Muscle of arm (tissue), 12 donors: ENCODE data around the gene PRSS50. TPM values are rescaled to one million over a fixed set of nuclear protein-coding genes. Genes with fewer than 3 reads are reported as not detected.

Experiments
- DNase-seq: peaks from one replicate; pipeline ENCODE4 v3.0.0-alpha.2; 2013
- polyA plus RNA-seq, 12 donors: library from polyadenylated mRNA; unstranded; fragments of 120-200 nt; gene quantifications; one replicate each; pipeline ENCODE4 v1.2.1, GENCODE V29; 2013; ENCODE audit not compliant: insufficient read length in 12 of 12

PRSS50 gene
- polyA plus RNA-seq, 12 donors: 0.10 to 1.1 (median 0.20) TPM; not detected in 4

- no peak for DNase-seq
These were observed 8.1 kb upstream of the PRSS50 start for GRCh38 chr3:46725621-46726314.

GRCh38 chr3:46724424-46724823 lies 6.8 kb upstream of the PRSS50 start:
- no peak for DNase-seq

GRCh38 chr3:46722443-46722842 lies 4.8 kb upstream of the PRSS50 start:
- DNase-seq: no peak

GRCh38 chr3:46721009-46721408 lies 3.3 kb upstream of the PRSS50 start:
- DNase-seq: no peak

- no peak for DNase-seq
These were observed 2.1 kb upstream of the PRSS50 start for GRCh38 chr3:46719735-46720271.

- no peak for DNase-seq
These were observed 1.4 kb upstream of the PRSS50 start for GRCh38 chr3:46719044-46719565.

- DNase-seq: no peak
These were observed 918 bp downstream of the PRSS50 start for GRCh38 chr3:46716461-46717441.

GRCh38 chr3:46715507-46716175 lies 2.0 kb downstream of the PRSS50 start:
- DNase-seq: no peak

- DNase-seq: no peak
These were observed 2.8 kb downstream of the PRSS50 start for GRCh38 chr3:46714728-46715506.

GRCh38 chr3:46713898-46714552 lies 3.6 kb downstream of the PRSS50 start:
- no peak for DNase-seq

- DNase-seq: no peak
These were observed 4.4 kb downstream of the PRSS50 start for GRCh38 chr3:46713050-46713897.

GRCh38 chr3:46712191-46713049 lies 5.2 kb downstream of the PRSS50 start:
- DNase-seq: no peak

- no peak for DNase-seq
These were observed 5.9 kb downstream of the PRSS50 start for GRCh38 chr3:46711760-46712159.

- no peak for DNase-seq
These were observed 6.4 kb downstream of the PRSS50 start for GRCh38 chr3:46711305-46711704.

- DNase-seq: no peak
These were observed 6.9 kb downstream of the PRSS50 start for GRCh38 chr3:46710671-46711295.

- no peak for DNase-seq
These were observed 7.4 kb downstream of the PRSS50 start for GRCh38 chr3:46710229-46710628.

- DNase-seq: no peak
These were observed 7.9 kb downstream of the PRSS50 start for GRCh38 chr3:46709721-46710120.

GRCh38 chr3:46709157-46709654 lies 8.5 kb downstream of the PRSS50 start:
- DNase-seq: no peak
